Pancreas (tissue), 10 donors: ENCODE results near the gene NSMF. TPM values are rescaled to one million over a fixed set of nuclear protein-coding genes. Genes with fewer than 3 reads are reported as not detected.

Experiments
- ATAC-seq, 4 donors: fragments of 200-7000 bp; cut with Tn5 transposase; one replicate each; pipeline versions ENCODE4 v1.8.0 to v1.9.1; 2020; ENCODE audit warnings: mild to moderate bottlenecking in 4 of 4, moderate library complexity in 4 of 4
- DNase-seq, 6 donors: peaks; one replicate each; pipeline ENCODE4 v3.0.0-alpha.2; 2020
- FAIRE-seq: peaks from 2 replicates; lab custom pipeline; 2012; peaks lifted over from hg19 to GRCh38; lab: Jason Lieb, UNC
- H3K27ac ChIP-seq, 4 donors: fragments of 200-600 bp; sonication (generic); 1 replicate in 3 of 4; 2 replicates in 1 of 4; pipeline versions ENCODE4 v1.5.0 to v1.8.0; 2020
- H3K27me3 ChIP-seq, 4 donors: fragments of 200-600 bp; one replicate each; pipeline ENCODE4 v1.8.0; 2021
- H3K36me3 ChIP-seq, 3 donors: fragments of 200-600 bp; sonication (generic) in 1 of 3; one replicate each; pipeline versions ENCODE4 v1.5.0 to v1.8.0; 2020 to 2021
- H3K4me1 ChIP-seq, 3 donors: fragments of 200-600 bp; one replicate each; pipeline ENCODE4 v1.8.0; 2021
- H3K4me3 ChIP-seq, 4 donors: fragments of 200-600 bp; sonication (generic) in 2 of 4; one replicate each; pipeline versions ENCODE4 v1.5.0 to v1.8.0; 2020 to 2021
- H3K9me3 ChIP-seq, 4 donors: fragments of 200-600 bp; one replicate each; pipeline ENCODE4 v1.8.0; 2021
- CTCF ChIP-seq, 4 donors: fragments of 200-600 bp; sonication (generic) in 3 of 4; IDR thresholded peaks; one replicate each; pipeline versions ENCODE4 v1.5.0 to v1.8.0; 2021; ENCODE audit warnings: antibody characterized with exemption in 4 of 4
- WGBS, 2 donors: extraction: QIAGEN DNeasy Blood & Tissue Kit; methylation state at CpG; one replicate each; pipeline ENCODE4 v1.1.7; 2013; 5-methylcytosine and 5-hydroxymethylcytosine counted together
- intact Hi-C, 3 donors: fragments of 100-400 bp; cut with DNase I; formaldehyde crosslinking; loops; one replicate each; pipeline versions ENCODE4 v1.11.1 to v1.14.2; 2022
- polyA plus RNA-seq, 2 donors: library from polyadenylated mRNA; stranded (reverse); fragments of 200-250 nt; gene quantifications; one replicate each; pipeline ENCODE4 v1.2.3, GENCODE V29; 2013
- total RNA-seq, 6 donors: library from RNA; stranded (reverse); fragmentation: NEBNext Ultra II Directional in 4 of 6; extraction: Animal tissue kit (Norgen Biotek cat#: 25700) in 4 of 6; gene quantifications; one replicate each; pipeline versions ENCODE4 v1.2.1 to v1.2.4, GENCODE V29; 2021 to 2023
- donor health status: healthy with polysubstance abuse.
- donor health status: DM: no; HTN: no; CAD: no; lungs with moderate emphysema.
- donor health status: DM: no; HTN: no; CAD: no.
- donor health status: control.
- donor health status: control.
- donor health status: Bipolar disorder and iron deficiency.
- donor health status: DM: yes; HTN: yes; CAD: no.
- donor health status: DM: no; HTN: no; CAD: no.
- donor health status: DM: no; HTN: no; CAD: no.
- donor health status: DM: yes; HTN: yes; CAD: no.

The NSMF gene
- total and polyA plus RNA-seq, 8 donors, result 22.0 to 81.0 (median 30.0) TPM

GRCh38 chr9:137439158-137439714 is 19.9 kb downstream of the NSMF start:
- no peaks in the 10 kb centered on the region for H3K36me3 ChIP-seq
- no peak overlapping the region for H3K27ac ChIP-seq
- TF ChIP-seq CTCF (IDR thresholded peaks at IDR 0.05), result no peak
- ATAC-seq, result no peak
- H3K27me3 ChIP-seq, result no peaks in the 10 kb centered on the region
- peak in 2 of 6 donors; percentile 53 to 61 for DNase-seq
- FAIRE-seq, result no peak
- intact Hi-C loops, result no loop called here
- H3K4me3 ChIP-seq, result no peak overlapping the region
- peaks cover 11 to 13% (median 12%) of the 10 kb centered on the region in 3 donors for H3K4me1 ChIP-seq
- no peaks in the 10 kb centered on the region for H3K9me3 ChIP-seq
- WGBS, 2 donors, result 40 to 41% methylated on average over 18 of the region's 18 CpGs

- no peak overlapping the region for H3K4me3 ChIP-seq
- H3K4me1 ChIP-seq, result peaks cover 11 to 13% (median 12%) of the 10 kb centered on the region in 3 donors
- DNase-seq, result peak in 3 of 6 donors; percentile 42 to 72 (median 57)
- intact Hi-C loops, result no loop called here
- no peak for ATAC-seq
- 70 to 71% methylated on average over 18 to 22 of the region's 22 CpGs for WGBS, 2 donors
- no peak overlapping the region for H3K27ac ChIP-seq
- no peaks in the 10 kb centered on the region for H3K36me3 ChIP-seq
- no peak for TF ChIP-seq CTCF (IDR thresholded peaks at IDR 0.05)
- no peaks in the 10 kb centered on the region for H3K27me3 ChIP-seq
- no peak for FAIRE-seq
- H3K9me3 ChIP-seq, result no peaks in the 10 kb centered on the region
These were observed 20.5 kb downstream of the NSMF start for GRCh38 chr9:137438591-137439157.

GRCh38 chr9:137437691-137438590 is 21.2 kb downstream of the NSMF start:
- whole genome bisulfite sequencing, 2 donors, result 81% methylated on average over 40 of the region's 40 CpGs
- FAIRE-seq, result no peak
- H3K27ac ChIP-seq, result no peak overlapping the region

GRCh38 chr9:137436761-137437600 is 22.2 kb downstream of the NSMF start:
- H3K4me3 ChIP-seq, result no peak overlapping the region
- no peaks in the 10 kb centered on the region for H3K27me3 ChIP-seq
- H3K27ac ChIP-seq, result peak overlapping the region in 1 of 4 donors; percentile 19
- 64 to 73% methylated on average over 24 of the region's 24 CpGs for WGBS, 2 donors
- peak in 3 of 6 donors; percentile 62 to 82 (median 62) for DNase-seq
- peak in 1 of 4 donors; percentile 2 for ATAC-seq
- H3K9me3 ChIP-seq, result no peaks in the 10 kb centered on the region
- no peaks in the 10 kb centered on the region for H3K36me3 ChIP-seq
- intact Hi-C loops, result no loop called here
- TF ChIP-seq CTCF (IDR thresholded peaks at IDR 0.05), result no peak
- FAIRE-seq, result no peak
- peaks cover 11 to 13% (median 12%) of the 10 kb centered on the region in 3 donors for H3K4me1 ChIP-seq

More at GRCh38 chr9:137437691-137438590, 21.2 kb downstream of the NSMF start:
- H3K27me3 ChIP-seq, result no peaks in the 10 kb centered on the region
- intact Hi-C loops, result no loop called here
- no peaks in the 10 kb centered on the region for H3K36me3 ChIP-seq
- ATAC-seq, result no peak
- peak in 3 of 6 donors; percentile 47 to 75 (median 56) for DNase-seq
- no peak for TF ChIP-seq CTCF (IDR thresholded peaks at IDR 0.05)
- H3K4me1 ChIP-seq, result peaks cover 11 to 13% (median 12%) of the 10 kb centered on the region in 3 donors
- no peaks in the 10 kb centered on the region for H3K9me3 ChIP-seq
- no peak overlapping the region for H3K4me3 ChIP-seq
